IMR-90 (cell line): ENCODE measurements around the gene POMT2. TPM values are rescaled to one million over a fixed set of nuclear protein-coding genes. Genes with fewer than 3 reads are reported as not detected.

Experiments
- ATAC-seq: fragments of 200-7000 bp; cut with Tn5 transposase; 2 replicates; pipeline ENCODE4 v1.9.1; 2020; ENCODE audit warnings: low read depth, mild to moderate bottlenecking, moderate library complexity
- BruUV-seq: library from RNA; stranded (reverse); fragments of 400-500 nt; replicated peaks from 2 replicates; lab custom pipeline; 2021; lab: Mats Ljungman, UMichigan
- CTCF ChIA-PET: fragments of 300-600 bp; formaldehyde crosslinking; extraction: SDS; loops from one replicate; lab custom pipeline; 2021; ENCODE audit warnings: antibody characterized with exemption; lab: Yijun Ruan, JAX
- POLR2A ChIA-PET: fragments of 300-600 bp; sonication (Branson Sonifier 250); formaldehyde crosslinking; loops from one replicate; lab custom pipeline; 2022; ENCODE audit warnings: antibody characterized with exemption; ENCODE audit not compliant: unreplicated experiment; lab: Charles Lee
- DNase-seq: peaks from one replicate; pipeline ENCODE4 v3.0.0; 2013
- H2AFZ ChIP-seq: replicated peaks from 2 replicates; pipeline ENCODE3; 2013; ENCODE audit warnings: low read length, mild to moderate bottlenecking; ENCODE audit not compliant: poor library complexity
- H2AK5ac ChIP-seq: 2 replicates; pipeline ENCODE4 v1.6.1; 2013; ENCODE audit warnings: low read depth, low read length, inconsistent platforms
- H2AK9ac ChIP-seq: replicated peaks from 2 replicates; pipeline ENCODE3; 2013; ENCODE audit warnings: mild to moderate bottlenecking, low read depth, low read length, moderate library complexity; ENCODE audit not compliant: poor library complexity
- H2BK120ac ChIP-seq: 2 replicates; pipeline ENCODE4 v1.6.1; 2013; ENCODE audit warnings: low read depth, low read length, inconsistent platforms
- H2BK15ac ChIP-seq: 3 replicates; pipeline ENCODE4 v1.6.1; 2013; ENCODE audit warnings: low read depth, low read length, inconsistent platforms
- H2BK20ac ChIP-seq: 2 replicates; pipeline ENCODE4 v1.6.1; 2013; ENCODE audit warnings: low read depth, mild to moderate bottlenecking, inconsistent platforms, low read length, moderate library complexity
- H2BK5ac ChIP-seq: 2 replicates; pipeline ENCODE4 v1.6.1; 2013; ENCODE audit warnings: mild to moderate bottlenecking, low read depth, low read length, inconsistent platforms; ENCODE audit not compliant: poor library complexity, severe bottlenecking
- H3K14ac ChIP-seq: replicated peaks from 2 replicates; pipeline ENCODE4 v1.6.1; 2013; ENCODE audit warnings: low read depth, low read length, inconsistent platforms
- H3K18ac ChIP-seq: 2 replicates; pipeline ENCODE4 v1.6.1; 2013; ENCODE audit warnings: low read depth, low read length, control low read depth
- H3K23ac ChIP-seq: 2 replicates; pipeline ENCODE4 v1.6.1; 2013; ENCODE audit warnings: low read depth, low read length, inconsistent platforms
- H3K27ac ChIP-seq: 2 replicates; pipeline ENCODE4 v1.5.1; 2013; ENCODE audit warnings: mild to moderate bottlenecking, control low read depth, low read length; ENCODE audit not compliant: insufficient read depth
- H3K27me3 ChIP-seq: 2 replicates; pipeline ENCODE4 v1.6.1; 2013; ENCODE audit warnings: low read length; ENCODE audit not compliant: control insufficient read depth, insufficient read depth
- H3K36me3 ChIP-seq: 2 replicates; pipeline ENCODE4 v1.6.1; 2013; ENCODE audit warnings: low read length, mixed read lengths; ENCODE audit not compliant: control insufficient read depth, insufficient read depth
- H3K4ac ChIP-seq: 2 replicates; pipeline ENCODE4 v1.6.1; 2013; ENCODE audit warnings: low read depth, low read length, inconsistent platforms
- H3K4me1 ChIP-seq: 2 replicates; pipeline ENCODE4 v1.6.1; 2013; ENCODE audit warnings: low read length, mixed read lengths; ENCODE audit not compliant: control insufficient read depth, insufficient read depth
- H3K4me2 ChIP-seq: 2 replicates; pipeline ENCODE4 v1.6.1; 2013; ENCODE audit warnings: low read depth, mild to moderate bottlenecking, control low read depth, low read length, moderate library complexity
- H3K4me3 ChIP-seq: 2 replicates; pipeline ENCODE4 v1.5.1; 2013; ENCODE audit warnings: low read depth, mild to moderate bottlenecking, control low read depth, low read length, moderate library complexity; ENCODE audit not compliant: insufficient read depth
- H3K56ac ChIP-seq: 2 replicates; pipeline ENCODE4 v1.6.1; 2013; ENCODE audit warnings: low read length, inconsistent platforms; ENCODE audit not compliant: insufficient read depth; ENCODE audit errors: extremely low read depth
- H3K79me1 ChIP-seq, 2 experiments: 2 replicates each; pipeline ENCODE4 v1.6.1; 2013; ENCODE audit warnings: low read length in 2 of 2, inconsistent platforms in 1 of 2, low read depth in 1 of 2
- H3K9ac ChIP-seq: 2 replicates; pipeline ENCODE4 v1.6.1; 2013; ENCODE audit warnings: low read depth, low read length, control low read depth
- H3K9me1 ChIP-seq: 2 replicates; pipeline ENCODE4 v1.6.1; 2013; ENCODE audit warnings: low read length, inconsistent platforms; ENCODE audit not compliant: insufficient read depth
- H3K9me3 ChIP-seq: 2 replicates; pipeline ENCODE4 v1.6.1; 2013; ENCODE audit warnings: low read length; ENCODE audit not compliant: control insufficient read depth, insufficient read depth
- H4K20me1 ChIP-seq: 2 replicates; pipeline ENCODE4 v1.6.1; 2013; ENCODE audit warnings: low read length, inconsistent platforms; ENCODE audit not compliant: insufficient read depth
- H4K5ac ChIP-seq: 2 replicates; pipeline ENCODE4 v1.6.1; 2013; ENCODE audit warnings: mild to moderate bottlenecking, low read depth, low read length, control low read depth
- H4K8ac ChIP-seq, 2 experiments: 2 replicates each; pipeline ENCODE4 v1.6.1; 2013; ENCODE audit warnings: low read depth in 2 of 2, low read length in 2 of 2, control low read depth in 1 of 2, inconsistent platforms in 1 of 2
- H4K91ac ChIP-seq: 2 replicates; pipeline ENCODE4 v1.6.1; 2013; ENCODE audit warnings: low read depth, low read length, inconsistent platforms; ENCODE audit not compliant: insufficient read depth
- BHLHE40 ChIP-seq: fragments of 150-350 bp; IDR thresholded peaks from 2 replicates; pipeline ENCODE4 v1.6.1; 2016; ENCODE audit warnings: mild to moderate bottlenecking, low read depth, low read length
- CEBPB ChIP-seq: IDR thresholded peaks from 2 replicates; pipeline ENCODE4 v1.6.1; 2012; ENCODE audit warnings: low read depth, low read length, improper control_type of control experiment
- CHD1 ChIP-seq: IDR thresholded peaks from 2 replicates; pipeline ENCODE4 v1.6.1; 2012; ENCODE audit warnings: low read depth, low read length, improper control_type of control experiment
- CTCF ChIP-seq: conservative IDR thresholded peaks from 2 replicates; pipeline ENCODE4 v1.5.1; 2012; ENCODE audit warnings: mild to moderate bottlenecking, low read depth, low read length, improper control_type of control experiment
- ELK1 ChIP-seq: fragments of 150-350 bp; IDR thresholded peaks from 2 replicates; pipeline ENCODE4 v1.6.1; 2016; ENCODE audit warnings: low read depth, mild to moderate bottlenecking, low read length, moderate library complexity, borderline replicate concordance
- FOS ChIP-seq: fragments of 150-350 bp; IDR thresholded peaks from 2 replicates; pipeline ENCODE4 v1.6.1; 2016; ENCODE audit warnings: low read depth, low read length
- MAFK ChIP-seq: IDR thresholded peaks from 2 replicates; pipeline ENCODE4 v1.6.1; 2012; ENCODE audit warnings: low read depth, low read length, improper control_type of control experiment
- MAZ ChIP-seq: IDR thresholded peaks from 2 replicates; pipeline ENCODE4 v1.6.1; 2012; ENCODE audit warnings: low read depth, mild to moderate bottlenecking, low read length, improper control_type of control experiment, moderate library complexity, borderline replicate concordance
- MXI1 ChIP-seq: IDR thresholded peaks from 2 replicates; pipeline ENCODE4 v1.6.1; 2012; ENCODE audit warnings: low read depth, mild to moderate bottlenecking, low read length, moderate library complexity, borderline replicate concordance
- NFE2L2 ChIP-seq: fragments of 150-350 bp; IDR thresholded peaks from 2 replicates; pipeline ENCODE4 v1.6.1; 2016; ENCODE audit warnings: low read depth, mild to moderate bottlenecking, low read length
- POLR2A ChIP-seq: IDR thresholded peaks from 2 replicates; pipeline ENCODE4 v1.6.1; 2012; ENCODE audit warnings: mild to moderate bottlenecking, low read depth, low read length
- RAD21 ChIP-seq: IDR thresholded peaks from 2 replicates; pipeline ENCODE4 v1.6.1; 2012; ENCODE audit warnings: low read length, improper control_type of control experiment
- RCOR1 ChIP-seq: IDR thresholded peaks from 2 replicates; pipeline ENCODE4 v1.6.1; 2012; ENCODE audit warnings: mild to moderate bottlenecking, low read length, improper control_type of control experiment; ENCODE audit not compliant: insufficient replicate concordance
- RFX5 ChIP-seq: IDR thresholded peaks from 2 replicates; pipeline ENCODE4 v1.8.0; 2012; ENCODE audit warnings: low read depth, mild to moderate bottlenecking, low read length, moderate library complexity
- SMC3 ChIP-seq: fragments of 150-350 bp; IDR thresholded peaks from 2 replicates; pipeline ENCODE4 v1.6.1; 2016; ENCODE audit warnings: low read depth, mild to moderate bottlenecking, antibody characterized with exemption, low read length, moderate library complexity
- USF2 ChIP-seq: fragments of 150-350 bp; IDR thresholded peaks from 2 replicates; pipeline ENCODE4 v1.6.1; 2017; ENCODE audit warnings: mild to moderate bottlenecking, antibody characterized with exemption, low read length, low read depth
- WGBS, 2 experiments: methylation state at CpG; one replicate each; pipeline versions ENCODE4 v1.1.5 to v1.1.7; 2013; ENCODE audit warnings: missing lambda C conversion rate in 2 of 2; ENCODE audit not compliant: insufficient read length in 1 of 2; ENCODE audit errors: extremely low coverage in 2 of 2; 5-methylcytosine and 5-hydroxymethylcytosine counted together
- dilution Hi-C: fragments of 300-500 bp; cut with HindIII; formaldehyde crosslinking; loops from one replicate; pipeline ENCODE4 v1.14.3; 2018; ENCODE audit warnings: low sequenced_read_pairs; ENCODE audit not compliant: unreplicated experiment
- in situ Hi-C: fragments of 300-500 bp; cut with MboI; formaldehyde crosslinking; loops from 3 replicates; pipeline ENCODE4 v1.14.3; 2019; ENCODE audit warnings: low sequenced_read_pairs, inconsistent platforms, mixed read lengths
- intact Hi-C: fragments of 100-400 bp; cut with micrococcal nuclease; formaldehyde crosslinking; loops from 2 replicates; pipeline ENCODE4 v1.10.0; 2022
- polyA plus RNA-seq, 3 experiments: library from polyadenylated mRNA; depleted of rRNA; stranded (reverse); fragments of >200 nt; gene quantifications; 2 replicates each; pipeline ENCODE4 v1.2.3, GENCODE V29; 2012; ENCODE audit warnings: low replicate concordance in 1 of 3
- total RNA-seq: library from RNA; depleted of rRNA; stranded (reverse); fragments of >200 nt; gene quantifications from 2 replicates; pipeline ENCODE4 v1.2.3, GENCODE V29; 2012

Gene POMT2
- total and polyA plus RNA-seq, 2 of the 4 experiments (the other 2 are of a cell fraction): 6.5 to 13.0 TPM

DNA sequence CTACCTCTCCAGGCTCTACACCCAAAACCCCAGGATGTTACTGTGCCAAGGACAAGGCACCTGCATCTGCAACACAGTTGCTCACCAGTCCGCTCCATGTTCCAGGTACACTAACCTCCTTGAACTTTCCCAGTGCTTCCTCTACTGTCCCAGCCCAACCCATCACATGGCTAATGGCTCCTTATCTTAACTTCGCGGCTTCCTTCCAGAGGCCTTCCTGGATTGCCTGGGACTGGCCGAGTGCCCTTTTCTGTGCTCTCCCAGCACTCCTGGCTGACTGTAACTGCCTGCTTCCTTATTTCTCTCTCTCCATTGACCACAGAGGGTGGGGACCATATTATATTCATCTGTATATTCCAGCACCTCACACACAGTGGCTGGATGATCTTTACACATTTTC is 20.9 kb downstream of the POMT2 start:
- no peak overlapping the region for H2BK120ac ChIP-seq
- intact Hi-C loops (loop anchor here (5.0 kb wide), 2 partner anchors 253 to 427 kb away; no protein-coding TSS in a partner anchor), in situ Hi-C loops (loop anchor here (10.0 to 25.0 kb wide), 2 partner anchors 245 to 412 kb away; no protein-coding TSS in a partner anchor), dilution Hi-C loops (no loop called here)
- ChIA-PET CTCF (interaction anchor here (7.0 kb wide), 1 partner anchor 15 kb away, joined by 116 read pairs; no protein-coding TSS in a partner anchor), POLR2A (no interaction called here)
- H4K91ac ChIP-seq: no peak overlapping the region
- no peak overlapping the region for H2BK5ac ChIP-seq
- H3K27ac ChIP-seq: no peak overlapping the region
- no peak overlapping the region for H4K8ac ChIP-seq
- peaks cover 9% of the 10 kb centered on the region; the same call in 1 of the 2 replicates for H4K20me1 ChIP-seq
- no peak overlapping the region for H2BK20ac ChIP-seq
- no peak for ATAC-seq
- no peak overlapping the region for H3K23ac ChIP-seq
- no peak overlapping the region for H2AFZ ChIP-seq
- H3K9ac ChIP-seq: no peak overlapping the region
- H2AK5ac ChIP-seq: no peak overlapping the region
- no peak overlapping the region for H2BK15ac ChIP-seq
- no peaks in the 10 kb centered on the region for H3K9me3 ChIP-seq
- H4K5ac ChIP-seq: no peak overlapping the region
- H3K4me2 ChIP-seq: no peak overlapping the region
- H3K27me3 ChIP-seq: no peaks in the 10 kb centered on the region
- peaks cover 13% of the 10 kb centered on the region for H3K9me1 ChIP-seq
- TF ChIP-seq BHLHE40 (no peak), CHD1 (no peak), FOS (no peak), RCOR1 (no peak), SMC3 (no peak), MAZ (no peak), CTCF (no peak), ELK1 (no peak), POLR2A (no peak), MAFK (no peak), RFX5 (no peak), CEBPB (no peak), RAD21 (no peak), MXI1 (no peak), NFE2L2 (no peak), USF2 (no peak)
- peaks cover 15% of the 10 kb centered on the region for H3K36me3 ChIP-seq
- H3K14ac ChIP-seq: no peak overlapping the region
- no peak overlapping the region for H2AK9ac ChIP-seq
- H3K79me1 ChIP-seq: peaks cover 6 to 15% of the 10 kb centered on the region in 2 experiments
- no peak overlapping the region for H3K18ac ChIP-seq
- WGBS, 2 experiments: 100% methylated on average over 1 of the region's 4 CpGs; no CpG with 5 or more reads in 1 of the 2 experiments
- no peak overlapping the region for H3K56ac ChIP-seq
- DNase-seq: no peak
- BruUV-seq: no TSS peak
- H3K4me1 ChIP-seq: peaks cover 10% of the 10 kb centered on the region
- H3K4ac ChIP-seq: no peak overlapping the region
- H3K4me3 ChIP-seq: no peak overlapping the region
